PFSK-1 (cell line): ENCODE data around the gene CTDNEP1.

ENCODE experiments used
- FOXP2 ChIP-seq: optimal IDR thresholded peaks from 2 replicates; pipeline ENCODE3; 2011; ENCODE audit warnings: borderline replicate concordance, control low read depth, inconsistent platforms; ENCODE audit not compliant: insufficient read depth; ENCODE audit errors: extremely low read length, extremely low read depth
- POLR2AphosphoS5 ChIP-seq: IDR thresholded peaks from 2 replicates; pipeline ENCODE4 v1.6.1; 2012; ENCODE audit warnings: low read depth, mild to moderate bottlenecking, control low read depth, low read length, moderate library complexity
- REST ChIP-seq, 2 experiments: IDR thresholded peaks; 2 replicates each; pipeline versions ENCODE4 v1.6.1 to v1.8.0; 2011 to 2012; ENCODE audit warnings: low read depth in 2 of 2, low read length in 2 of 2, control low read depth in 1 of 2, inconsistent platforms in 1 of 2, mild to moderate bottlenecking in 1 of 2, moderate library complexity in 1 of 2; ENCODE audit not compliant: insufficient read depth in 1 of 2
- SIN3A ChIP-seq: IDR thresholded peaks from 2 replicates; pipeline ENCODE4 v1.6.1; 2012; ENCODE audit warnings: mild to moderate bottlenecking, low read length, moderate library complexity, borderline replicate concordance; ENCODE audit not compliant: insufficient read depth
- TAF1 ChIP-seq: IDR thresholded peaks from 2 replicates; pipeline ENCODE4 v1.6.1; 2012; ENCODE audit warnings: low read length, control low read depth, borderline replicate concordance; ENCODE audit not compliant: insufficient read depth

Gene CTDNEP1

GRCh38 chr17:7279448-7279847 is 27.9 kb upstream of the CTDNEP1 start:
- TF ChIP-seq TAF1 (no peak), POLR2AphosphoS5 (no peak), REST (IDR thresholded peaks at IDR 0.05; ENCODE audit: insufficient read depth in 1 of 2, low read depth in 2 of 2, low read length in 2 of 2) (no peak), FOXP2 (no peak), SIN3A (no peak)

GRCh38 chr17:7266784-7267183 is 15.2 kb upstream of the CTDNEP1 start:
- TF ChIP-seq FOXP2 (no peak), TAF1 (no peak), POLR2AphosphoS5 (no peak), REST (IDR thresholded peaks at IDR 0.05; ENCODE audit: insufficient read depth in 1 of 2, low read depth in 2 of 2, low read length in 2 of 2) (no peak), SIN3A (no peak)

- no peak for TF ChIP-seq REST (IDR thresholded peaks at IDR 0.05; ENCODE audit: insufficient read depth in 1 of 2, low read depth in 2 of 2, low read length in 2 of 2)
- TF ChIP-seq FOXP2, result peak; percentile 3
These were observed 12.2 kb upstream of the CTDNEP1 start for GRCh38 chr17:7263801-7264078.

GRCh38 chr17:7262935-7263800 is 11.6 kb upstream of the CTDNEP1 start:
- TF ChIP-seq SIN3A (0 out of 2 replicates have a peak, but pooled peaks have one; percentile 60), TAF1 (peak; percentile 44; the same call in 1 of the 2 replicates), FOXP2 (peak; percentile 12), POLR2AphosphoS5 (no peak; the same call in 1 of the 2 replicates)

- TF ChIP-seq FOXP2, result no peak
- no peak for TF ChIP-seq TAF1
- no peak for TF ChIP-seq POLR2AphosphoS5
- TF ChIP-seq REST (IDR thresholded peaks at IDR 0.05; ENCODE audit: insufficient read depth in 1 of 2, low read depth in 2 of 2, low read length in 2 of 2), result no peak
These were observed 10.8 kb upstream of the CTDNEP1 start, which contains the start of gene CLDN7 for GRCh38 chr17:7262192-7262934. Gene CLDN7, minus strand, starts transcription at chr17:7262478. Its CDS starts 435 bp downstream, at chr17:7262043.
